GM12873 (cell line): ENCODE measurements around the gene MYPN.

Source experiments
- CTCF ChIP-seq: IDR thresholded peaks from 2 replicates; pipeline ENCODE4 v1.5.1; 2012; ENCODE audit warnings: low read depth, mild to moderate bottlenecking, moderate library complexity, low read length, control low read depth; ENCODE audit not compliant: insufficient read depth; ENCODE audit errors: missing control alignments

Gene MYPN

GRCh38 chr10:68135922-68136792 lies 26.9 kb downstream of the MYPN start:
- TF ChIP-seq CTCF, result no peak

- no peak for TF ChIP-seq CTCF
These were observed 27.9 kb downstream of the MYPN start for GRCh38 chr10:68137171-68137570.

- no peak for TF ChIP-seq CTCF
These were observed 29.2 kb downstream of the MYPN start for GRCh38 chr10:68138526-68138925.

- no peak for TF ChIP-seq CTCF
These were observed 30.4 kb downstream of the MYPN start for GRCh38 chr10:68139448-68140272.

- TF ChIP-seq CTCF, result no peak
These were observed 33.5 kb downstream of the MYPN start for GRCh38 chr10:68142761-68143160.

GRCh38 chr10:68144709-68145108 lies 35.4 kb downstream of the MYPN start:
- no peak for TF ChIP-seq CTCF

- TF ChIP-seq CTCF, result no peak
These were observed 36.4 kb downstream of the MYPN start for GRCh38 chr10:68145705-68146104.
